ENCODE results near the gene ENTPD3.

Gene ENTPD3

GRCh38 chr3:40463579-40463978 lies 76.6 kb downstream of the ENTPD3 start:
- DNase-seq = no peak

DNA sequence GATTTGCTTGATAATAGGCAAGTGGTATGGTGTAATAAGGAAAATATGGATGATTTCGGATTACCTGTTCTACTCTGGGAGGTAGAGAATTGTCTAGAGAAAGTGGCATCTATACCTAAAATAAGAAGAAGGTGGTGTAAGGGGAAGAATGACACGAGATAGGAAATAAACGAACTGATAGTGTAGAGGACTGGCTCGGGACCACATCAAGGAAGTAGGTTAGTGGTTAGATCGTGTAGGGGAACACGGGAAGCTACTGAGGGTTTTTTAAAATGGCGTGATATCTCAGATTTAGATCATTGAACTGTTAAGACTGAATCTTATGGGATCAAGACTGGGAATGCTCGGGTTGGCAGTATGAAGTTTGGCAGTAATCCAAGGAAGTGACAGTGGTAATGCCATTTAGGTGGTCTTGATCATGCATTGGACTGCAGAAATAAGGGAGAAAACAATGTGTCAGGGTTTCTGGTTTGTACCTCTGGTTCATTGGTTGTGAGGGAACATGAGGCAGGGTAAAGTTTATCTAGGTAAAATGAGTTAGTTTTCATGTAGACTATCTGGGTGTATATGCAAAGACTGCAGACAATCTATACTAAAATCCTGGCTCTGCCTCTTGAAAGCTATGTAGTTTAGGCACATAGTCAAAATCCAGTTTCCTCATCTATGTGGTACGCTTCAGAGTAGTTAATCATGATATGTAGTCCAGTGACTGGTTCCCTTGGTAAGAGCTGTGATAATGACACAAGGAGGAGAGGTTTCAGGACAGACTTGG lies 77.5 kb downstream of the ENTPD3 start:
- no peak for DNase-seq

DNA sequence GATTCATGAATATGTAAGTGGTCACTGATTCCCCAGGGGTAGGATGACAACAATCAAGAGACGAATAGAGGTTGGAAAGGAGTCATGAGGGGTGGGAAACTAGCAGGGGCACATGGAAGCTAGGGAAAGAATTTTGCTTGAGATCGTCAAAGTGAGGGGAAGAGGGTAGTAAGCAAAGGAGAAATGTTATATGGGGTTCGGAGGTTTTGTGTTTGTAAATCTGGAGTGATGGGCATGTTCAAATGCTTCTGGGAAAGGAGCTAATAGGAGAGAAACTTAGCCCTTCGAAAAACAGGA lies 78.1 kb downstream of the ENTPD3 start:
- DNase-seq = no peak

GRCh38 chr3:40465456-40465855 lies 78.5 kb downstream of the ENTPD3 start:
- no peak for DNase-seq

- DNase-seq = no peak
Measured at GRCh38 chr3:40468018-40468417, 81.0 kb downstream of the ENTPD3 start.

DNA sequence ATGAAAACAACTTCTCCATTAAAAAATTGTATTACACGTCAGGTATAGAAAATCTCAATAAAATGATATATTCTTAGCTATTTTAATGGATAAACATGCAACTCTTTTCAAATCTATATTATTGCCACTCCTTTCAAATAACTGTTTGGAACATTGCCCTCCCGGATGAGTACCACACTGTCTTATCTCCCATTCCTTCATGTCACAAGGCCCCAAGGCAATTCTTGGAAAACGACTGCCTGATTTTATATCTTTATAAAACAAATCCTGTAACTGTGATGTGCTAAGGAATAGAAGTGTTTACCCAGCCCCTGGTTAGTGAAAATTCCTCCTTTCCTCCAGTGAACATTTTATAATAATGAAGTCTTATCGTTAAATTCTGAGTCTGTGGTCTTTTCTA lies 83.7 kb downstream of the ENTPD3 start:
- no peak for DNase-seq

GRCh38 chr3:40476478-40477470 lies 89.8 kb downstream of the ENTPD3 start, which contains the start of gene ZNF619:
ZNF619 (plus strand) TSS chr3:40477122; CDS start chr3:40477980, 858 bp downstream.
- DNase-seq = peak; percentile 46

DNA sequence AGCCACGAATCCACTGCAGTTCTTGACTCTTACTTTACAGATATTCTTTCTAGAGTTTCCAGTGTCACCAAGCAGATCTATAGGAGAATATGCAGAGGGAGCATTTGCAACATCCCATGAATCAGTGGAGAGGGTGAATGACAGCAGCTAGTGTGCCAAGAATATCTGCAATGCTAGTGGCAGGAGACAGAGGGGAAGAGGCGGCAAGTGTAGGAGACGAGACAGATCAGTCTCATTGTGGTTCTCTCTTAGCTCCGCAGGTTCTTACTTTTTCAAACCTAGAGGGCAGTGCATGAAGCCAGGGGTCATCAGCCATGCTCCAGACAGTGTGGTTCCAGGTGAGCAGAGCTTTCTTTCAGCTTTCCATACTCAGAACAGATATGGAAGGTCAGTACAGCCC lies 90.7 kb downstream of the ENTPD3 start:
- DNase-seq = no peak
